HEK293 (cell line): ENCODE measurements around the gene EPHB3.

Source experiments
- CTCF ChIA-PET: fragments of 350-600 bp; formaldehyde crosslinking; extraction: SDS; loops from one replicate; lab custom pipeline; 2021; ENCODE audit warnings: antibody characterized with exemption; lab: Yijun Ruan, JAX
- POLR2A ChIA-PET: fragments of 300-600 bp; formaldehyde crosslinking; extraction: SDS; loops from one replicate; lab custom pipeline; 2020; ENCODE audit warnings: antibody characterized with exemption, inconsistent platforms; lab: Yijun Ruan, JAX
- H3K27ac ChIP-seq: fragments of 200-500 bp; sonication (Bioruptor generic); 2 replicates; pipeline ENCODE4 v1.5.1; 2014; ENCODE audit warnings: low read depth, low read length, control low read depth, inconsistent platforms; ENCODE audit errors: extremely low read depth
- H3K36me3 ChIP-seq, 2 experiments: fragments of 200-500 bp in 1 of 2; sonication (Bioruptor generic) in 1 of 2; 1 replicate in 1 of 2; 2 replicates in 1 of 2; pipeline ENCODE4 v1.5.1; 2014 to 2017; ENCODE audit warnings: inconsistent platforms in 2 of 2, low read length in 2 of 2; ENCODE audit not compliant: control insufficient read depth in 2 of 2, insufficient read depth in 1 of 2
- H3K4me1 ChIP-seq: fragments of 200-500 bp; sonication (Bioruptor generic); 2 replicates; pipeline ENCODE4 v1.5.1; 2014; ENCODE audit warnings: mild to moderate bottlenecking, low read length, inconsistent platforms; ENCODE audit not compliant: control insufficient read depth, insufficient read depth
- H3K4me3 ChIP-seq: 2 replicates; pipeline ENCODE4 v1.5.1; 2011; ENCODE audit warnings: low read depth, mild to moderate bottlenecking, control low read depth, low read length, moderate library complexity
- H3K9me3 ChIP-seq: fragments of 200-500 bp; sonication (Bioruptor generic); 2 replicates; pipeline ENCODE4 v1.5.1; 2014; ENCODE audit warnings: low read depth, low read length, inconsistent platforms; ENCODE audit not compliant: control insufficient read depth, insufficient read depth
- CTCF ChIP-seq: fragments of 450-650 bp; formaldehyde crosslinking; IDR thresholded peaks from 2 replicates; pipeline ENCODE4 v1.5.1; 2016; ENCODE audit warnings: missing biosample characterization, missing genetic modification characterization
- IKZF3 ChIP-seq: fragments of 450-650 bp; IDR thresholded peaks from 2 replicates; pipeline ENCODE4 v1.5.0; 2018; ENCODE audit warnings: missing biosample characterization, mild to moderate bottlenecking, missing genetic modification characterization, moderate library complexity
- KLF8 ChIP-seq: fragments of 450-650 bp; formaldehyde crosslinking; IDR thresholded peaks from 2 replicates; pipeline ENCODE4 v1.5.1; 2016; ENCODE audit warnings: missing biosample characterization, missing genetic modification characterization
- PBX3 ChIP-seq: sonication (generic); formaldehyde crosslinking; IDR thresholded peaks from 2 replicates; pipeline ENCODE4 v1.8.1; 2022; ENCODE audit warnings: mild to moderate bottlenecking, moderate library complexity, missing genetic modification reagents
- PRDM1 ChIP-seq: fragments of 450-650 bp; formaldehyde crosslinking; IDR thresholded peaks from 2 replicates; pipeline ENCODE4; 2016; ENCODE audit warnings: missing biosample characterization, missing genetic modification characterization
- SP7 ChIP-seq: fragments of 450-650 bp; formaldehyde crosslinking; IDR thresholded peaks from 2 replicates; pipeline ENCODE4 v1.5.1; 2016; ENCODE audit warnings: missing biosample characterization, missing genetic modification characterization
- YY2 ChIP-seq: fragments of 450-650 bp; formaldehyde crosslinking; IDR thresholded peaks from 2 replicates; pipeline ENCODE4 v1.5.1; 2016; ENCODE audit warnings: missing biosample characterization, missing genetic modification characterization
- ZBTB44 ChIP-seq: fragments of 450-650 bp; IDR thresholded peaks from 2 replicates; pipeline ENCODE4 v1.5.1; 2018; ENCODE audit warnings: missing biosample characterization, mild to moderate bottlenecking, missing genetic modification characterization
- ZFP37 ChIP-seq: fragments of 450-650 bp; formaldehyde crosslinking; IDR thresholded peaks from 2 replicates; pipeline ENCODE4 v1.5.1; 2016; ENCODE audit warnings: missing biosample characterization, missing genetic modification characterization
- ZNF184 ChIP-seq: fragments of 450-650 bp; IDR thresholded peaks from 2 replicates; pipeline ENCODE4 v1.5.1; 2018; ENCODE audit warnings: missing biosample characterization, mild to moderate bottlenecking, missing genetic modification characterization
- ZNF2 ChIP-seq: fragments of 450-650 bp; formaldehyde crosslinking; IDR thresholded peaks from 2 replicates; pipeline ENCODE4 v1.5.1; 2016; ENCODE audit warnings: missing biosample characterization, missing genetic modification characterization
- ZNF223 ChIP-seq: fragments of 450-650 bp; formaldehyde crosslinking; IDR thresholded peaks from 2 replicates; pipeline ENCODE4 v1.5.1; 2016; ENCODE audit warnings: missing biosample characterization, missing genetic modification characterization
- ZNF274 ChIP-seq, 2 experiments: fragments of 200-500 bp in 1 of 2; fragments of 450-650 bp in 1 of 2; sonication (Bioruptor generic) in 1 of 2; formaldehyde crosslinking in 1 of 2; IDR thresholded peaks; 2 replicates each; pipeline versions ENCODE4 v1.5.1 to v1.6.1; 2014 to 2016; ENCODE audit warnings: borderline replicate concordance in 1 of 2, inconsistent platforms in 1 of 2, low read length in 1 of 2, missing biosample characterization in 1 of 2, missing genetic modification characterization in 1 of 2
- ZNF354C ChIP-seq: fragments of 450-650 bp; formaldehyde crosslinking; IDR thresholded peaks from 2 replicates; pipeline ENCODE4 v1.5.1; 2016; ENCODE audit warnings: missing biosample characterization, missing genetic modification characterization, low read depth, borderline replicate concordance
- ZNF473 ChIP-seq: fragments of 450-650 bp; formaldehyde crosslinking; IDR thresholded peaks from 2 replicates; pipeline ENCODE4 v1.5.1; 2017; ENCODE audit warnings: missing biosample characterization, missing genetic modification characterization
- ZNF560 ChIP-seq: fragments of 450-650 bp; formaldehyde crosslinking; IDR thresholded peaks from 2 replicates; pipeline ENCODE4 v1.5.1; 2017; ENCODE audit warnings: missing biosample characterization, missing genetic modification characterization, borderline replicate concordance
- ZNF660 ChIP-seq: fragments of 450-650 bp; IDR thresholded peaks from 2 replicates; pipeline ENCODE4 v1.5.1; 2018; ENCODE audit warnings: missing biosample characterization, mild to moderate bottlenecking, missing genetic modification characterization
- TF ChIP-seq, protein P1 (sequence below): fragments of 450-650 bp; formaldehyde crosslinking; conservative IDR thresholded peaks from 2 replicates; pipeline ENCODE4 v1.5.1; 2016; ENCODE audit warnings: low read depth, missing biosample characterization, missing genetic modification characterization

Gene EPHB3

GRCh38 chr3:184538666-184539431 lies 22.7 kb upstream of the EPHB3 start:
- CTCF ChIA-PET = interaction anchor here (0.6 to 12.4 kb wide), 9 partner anchors 10 to 643 kb away, joined by 3 to 184 read pairs (median 8); partner anchors contain the start of gene EPHB3
- POLR2A ChIA-PET = interaction anchor here (0.6 kb wide), 1 partner anchor 278 kb away, joined by 7 read pairs; no protein-coding TSS in a partner anchor
- H3K36me3 ChIP-seq = no peaks in the 10 kb centered on the region
- no peaks in the 10 kb centered on the region for H3K9me3 ChIP-seq
- no peaks in the 10 kb centered on the region for H3K4me1 ChIP-seq
- no peak for TF ChIP-seq ZNF473 (tag by site-specific recombination)
- TF ChIP-seq, all 188 proteins: peak for 0
- Histone ChIP-seq H3K4me3 (no peak overlapping the region), H3K27ac (no peak overlapping the region)

DNA sequence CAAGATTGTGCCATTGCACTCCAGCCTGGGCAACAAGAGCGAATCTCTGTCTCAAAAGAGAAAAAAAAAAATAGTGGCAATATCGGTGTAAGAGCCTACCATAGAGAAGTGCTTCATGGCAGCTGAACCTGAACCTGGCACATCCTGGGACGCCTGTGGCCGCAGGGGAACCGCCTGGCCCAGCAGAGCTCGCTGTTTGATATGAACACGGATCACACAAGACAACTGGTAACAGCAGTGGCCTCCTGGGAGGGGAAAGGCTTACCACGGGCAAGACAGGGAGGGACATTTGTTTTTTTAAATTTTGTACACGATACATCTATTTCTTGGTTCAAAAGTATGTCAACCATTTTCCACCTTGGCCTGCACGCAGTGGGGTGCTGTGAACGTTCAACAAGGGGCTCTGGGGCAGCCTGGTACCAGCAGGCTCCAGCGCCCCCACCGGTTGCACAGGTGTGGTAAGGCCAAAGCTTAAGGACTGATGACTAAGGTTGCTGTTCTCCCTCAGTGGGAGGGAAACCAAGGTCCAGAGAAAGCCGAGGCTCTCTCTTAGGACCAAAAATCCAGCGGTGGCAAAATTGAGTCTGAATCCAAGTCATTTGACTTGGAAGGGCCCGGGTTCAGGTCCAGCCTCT lies 21.7 kb upstream of the EPHB3 start:
- TF ChIP-seq ZNF184 (tag by site-specific recombination) (no peak), PBX3 (CRISPR knock-in tag) (no peak), YY2 (tag by site-specific recombination) (no peak), ZFP37 (no peak), ZBTB44 (tag by site-specific recombination) (no peak), ZNF223 (no peak)
- POLR2A ChIA-PET = interaction anchor here (0.5 to 0.6 kb wide), 2 partner anchors 178 to 279 kb away, joined by 4 to 7 read pairs; no protein-coding TSS in a partner anchor
- CTCF ChIA-PET = interaction anchor here (0.8 to 12.4 kb wide), 15 partner anchors 10 to 186 kb away, joined by 3 to 184 read pairs (median 9); no protein-coding TSS in a partner anchor

DNA sequence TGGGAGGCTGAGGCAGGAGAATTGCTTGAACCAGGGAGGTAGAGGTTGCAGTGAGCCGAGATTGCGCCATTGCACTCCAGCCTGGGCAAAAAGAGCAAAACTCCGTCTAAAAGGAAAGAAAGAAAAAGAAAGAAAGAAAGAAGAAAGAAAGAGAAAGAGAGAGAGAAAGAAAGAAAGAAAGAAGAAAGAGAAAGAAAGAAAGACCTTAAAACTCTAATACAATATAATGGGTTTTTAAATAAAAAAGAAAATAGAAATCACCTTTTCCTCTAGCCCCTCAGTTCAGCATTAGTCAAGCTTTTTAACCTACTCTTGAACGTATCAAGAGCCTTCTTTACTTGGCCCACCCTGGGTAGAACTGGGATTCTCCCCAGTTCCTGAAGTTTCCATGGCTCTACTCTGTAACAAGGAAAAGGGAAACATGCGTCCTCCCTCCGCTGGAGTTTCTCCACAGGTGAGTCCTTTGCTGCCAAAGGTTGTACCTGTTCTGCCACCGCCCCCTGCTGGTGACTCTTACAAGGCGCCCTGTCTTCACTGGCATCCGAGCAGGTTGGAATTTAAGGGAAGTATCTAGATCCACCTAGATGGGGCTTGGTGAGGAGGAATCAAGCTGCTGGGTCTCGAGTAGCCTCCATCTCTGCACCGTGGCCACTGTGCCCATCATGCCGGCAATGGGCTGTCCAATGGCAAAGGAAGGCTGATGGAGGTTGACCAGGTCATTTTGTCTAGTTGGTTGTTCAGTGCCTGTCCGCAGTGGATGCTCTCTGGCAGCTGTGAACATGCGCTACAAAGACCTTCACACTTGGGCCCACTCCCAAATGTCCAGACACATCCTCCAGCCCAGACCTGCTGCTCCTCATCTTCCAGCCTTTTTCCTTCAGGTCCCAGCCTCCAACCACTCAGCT lies 20.6 kb upstream of the EPHB3 start:
- H3K4me3 ChIP-seq = no peak overlapping the region
- H3K36me3 ChIP-seq = no peaks in the 10 kb centered on the region
- ChIA-PET POLR2A (interaction anchor here (0.6 kb wide), 1 partner anchor 666 kb away, joined by 3 read pairs; no protein-coding TSS in a partner anchor), CTCF (interaction anchor here (0.6 to 12.4 kb wide), 30 partner anchors 8 to 795 kb away, joined by 3 to 184 read pairs (median 4); no protein-coding TSS in a partner anchor)
- no peak overlapping the region for H3K27ac ChIP-seq
- H3K4me1 ChIP-seq = no peaks in the 10 kb centered on the region
- no peaks in the 10 kb centered on the region for H3K9me3 ChIP-seq
- TF ChIP-seq ZNF560 (no peak), ZNF354C (no peak), KLF8 (no peak), CTCF (tag by site-specific recombination) (peak; percentile 27; the same call in 1 of the 2 replicates), ZNF660 (tag by site-specific recombination) (no peak), PRDM1 (tag by site-specific recombination) (peak; percentile 65), ZNF223 (no peak), ZNF274 (IDR thresholded peaks at IDR 0.05; ENCODE audit: low read length) (no peak), ZNF274 (tag by site-specific recombination; IDR thresholded peaks at IDR 0.05; ENCODE audit: borderline replicate concordance) (no peak), SP7 (tag by site-specific recombination) (no peak), ZNF2 (0 out of 2 replicates have a peak, but pooled peaks have one; percentile 56), IKZF3 (tag by site-specific recombination) (peak; percentile 26; the same call in 1 of the 2 replicates)
- TF ChIP-seq, protein P1, sequence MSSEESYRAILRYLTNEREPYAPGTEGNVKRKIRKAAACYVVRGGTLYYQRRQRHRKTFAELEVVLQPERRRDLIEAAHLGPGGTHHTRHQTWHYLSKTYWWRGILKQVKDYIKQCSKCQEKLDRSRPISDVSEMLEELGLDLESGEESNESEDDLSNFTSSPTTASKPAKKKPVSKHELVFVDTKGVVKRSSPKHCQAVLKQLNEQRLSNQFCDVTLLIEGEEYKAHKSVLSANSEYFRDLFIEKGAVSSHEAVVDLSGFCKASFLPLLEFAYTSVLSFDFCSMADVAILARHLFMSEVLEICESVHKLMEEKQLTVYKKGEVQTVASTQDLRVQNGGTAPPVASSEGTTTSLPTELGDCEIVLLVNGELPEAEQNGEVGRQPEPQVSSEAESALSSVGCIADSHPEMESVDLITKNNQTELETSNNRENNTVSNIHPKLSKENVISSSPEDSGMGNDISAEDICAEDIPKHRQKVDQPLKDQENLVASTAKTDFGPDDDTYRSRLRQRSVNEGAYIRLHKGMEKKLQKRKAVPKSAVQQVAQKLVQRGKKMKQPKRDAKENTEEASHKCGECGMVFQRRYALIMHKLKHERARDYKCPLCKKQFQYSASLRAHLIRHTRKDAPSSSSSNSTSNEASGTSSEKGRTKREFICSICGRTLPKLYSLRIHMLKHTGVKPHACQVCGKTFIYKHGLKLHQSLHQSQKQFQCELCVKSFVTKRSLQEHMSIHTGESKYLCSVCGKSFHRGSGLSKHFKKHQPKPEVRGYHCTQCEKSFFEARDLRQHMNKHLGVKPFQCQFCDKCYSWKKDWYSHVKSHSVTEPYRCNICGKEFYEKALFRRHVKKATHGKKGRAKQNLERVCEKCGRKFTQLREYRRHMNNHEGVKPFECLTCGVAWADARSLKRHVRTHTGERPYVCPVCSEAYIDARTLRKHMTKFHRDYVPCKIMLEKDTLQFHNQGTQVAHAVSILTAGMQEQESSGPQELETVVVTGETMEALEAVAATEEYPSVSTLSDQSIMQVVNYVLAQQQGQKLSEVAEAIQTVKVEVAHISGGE (tag by site-specific recombination) = no peak

More for the DNA sequence above, 21.7 kb upstream of the EPHB3 start:
- Histone ChIP-seq H3K27ac (no peak overlapping the region), H3K36me3 (no peaks in the 10 kb centered on the region), H3K4me3 (no peak overlapping the region), H3K4me1 (no peaks in the 10 kb centered on the region), H3K9me3 (no peaks in the 10 kb centered on the region)
